ENCODE measurements around the gene RAB20.

RAB20 gene

DNA sequence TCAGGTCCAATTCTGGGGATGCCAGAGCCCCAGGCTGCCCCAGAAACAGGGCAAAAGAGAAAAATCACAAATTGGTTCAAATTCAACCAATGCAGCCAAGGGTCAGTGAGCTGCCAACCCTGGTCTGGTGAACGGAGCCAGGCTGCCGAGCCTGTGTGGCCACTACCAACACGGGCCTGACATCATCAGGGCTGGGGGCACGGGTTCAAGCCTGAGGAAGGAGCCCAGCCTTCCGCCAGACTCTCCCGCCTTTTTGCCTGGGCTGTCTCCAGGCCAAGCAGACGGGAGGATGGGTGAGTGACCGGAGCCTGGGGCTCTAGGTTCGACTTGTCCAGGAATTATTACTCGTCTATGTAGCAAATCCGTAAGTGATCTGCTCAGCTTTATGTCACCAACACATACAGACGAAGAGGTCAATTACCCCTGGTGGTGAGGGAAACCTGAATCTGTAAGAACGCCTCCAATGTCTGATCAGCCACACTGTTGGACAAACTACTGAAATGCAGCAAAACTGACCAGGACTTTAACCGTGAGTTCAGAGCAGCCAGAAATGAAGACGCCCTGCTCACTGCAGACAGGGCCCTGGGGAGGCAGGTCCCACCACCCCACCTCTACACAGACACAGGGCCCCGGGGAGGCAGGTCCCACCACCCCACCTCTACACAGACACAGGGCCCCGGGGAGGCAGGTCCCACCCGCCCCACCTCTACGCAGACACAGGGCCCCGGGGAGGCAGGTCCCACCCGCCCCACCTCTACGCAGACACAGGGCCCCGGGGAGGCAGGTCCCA is 31.8 kb downstream of the RAB20 start:
- no peak for DNase-seq (ENCODE audit: low read depth)

DNA sequence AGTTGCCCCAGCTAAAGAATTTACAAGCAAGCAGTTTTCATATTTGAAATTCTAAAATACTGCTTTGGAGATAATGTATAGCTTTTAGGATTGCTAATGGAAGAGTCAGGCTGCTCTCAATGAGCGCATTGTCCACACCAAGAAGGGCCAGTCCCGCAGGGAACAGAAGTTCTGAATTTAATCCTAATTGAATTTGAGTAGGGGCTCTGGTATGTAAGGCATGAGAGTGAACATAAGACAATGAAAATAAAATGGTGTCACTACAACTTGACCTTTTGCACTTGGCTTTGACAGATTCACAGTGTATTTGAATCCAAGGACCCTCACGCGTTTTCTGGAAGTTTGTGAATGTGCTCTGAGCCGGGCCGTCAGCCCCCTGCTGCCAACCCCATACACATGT is 32.6 kb downstream of the RAB20 start:
- DNase-seq (ENCODE audit: low read depth) = no peak

GRCh38 chr13:110528371-110528770 is 33.2 kb downstream of the RAB20 start:
- no peak for DNase-seq (ENCODE audit: low read depth)

DNA sequence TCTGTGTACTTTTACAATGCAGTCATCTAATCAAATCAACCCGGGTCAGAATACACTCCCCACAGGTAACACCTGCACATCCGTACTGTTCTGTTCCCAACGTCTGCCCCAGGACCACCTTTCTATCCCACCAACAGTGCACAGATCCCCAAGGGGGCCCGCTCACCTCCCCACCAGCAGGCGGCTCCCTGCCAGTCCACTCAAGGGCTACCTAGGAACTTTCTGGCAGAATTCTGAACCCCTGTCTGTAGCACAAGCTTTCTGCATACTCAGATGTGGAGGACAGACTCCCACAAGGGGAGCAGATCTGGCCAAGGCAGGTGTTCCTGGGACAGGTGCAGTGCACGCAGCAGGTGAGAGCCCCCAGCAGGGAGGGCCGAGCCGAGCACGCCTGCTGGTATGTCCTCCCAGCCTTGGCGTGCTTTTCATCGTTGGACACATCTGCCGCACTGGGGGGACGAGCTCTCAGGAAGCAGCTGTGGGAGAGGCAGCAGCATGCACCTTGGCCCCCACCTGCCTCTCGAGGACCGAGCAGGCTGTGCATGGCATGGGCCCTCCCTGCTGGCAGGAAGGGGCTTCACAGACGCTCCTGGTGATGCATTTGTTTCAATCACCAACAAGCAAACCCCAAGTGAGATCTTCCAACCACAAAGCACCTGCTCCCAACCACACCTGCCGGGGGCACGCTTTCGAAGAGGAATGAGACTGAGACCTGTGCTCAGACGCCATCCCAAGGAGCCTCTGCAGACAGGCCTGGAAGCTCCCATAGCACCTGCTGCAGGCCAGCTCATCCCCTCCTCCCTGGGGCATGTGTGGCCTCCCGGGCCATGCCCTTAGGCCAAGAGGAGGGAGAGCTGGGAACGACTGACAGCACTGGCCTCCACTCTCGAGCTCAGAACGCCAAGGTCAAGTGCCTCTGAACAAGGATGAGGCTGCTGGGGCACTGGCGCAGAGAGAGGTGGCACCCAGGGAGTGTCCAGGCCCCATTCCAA is 35.9 kb downstream of the RAB20 start:
- no peak for DNase-seq (ENCODE audit: low read depth)

DNA sequence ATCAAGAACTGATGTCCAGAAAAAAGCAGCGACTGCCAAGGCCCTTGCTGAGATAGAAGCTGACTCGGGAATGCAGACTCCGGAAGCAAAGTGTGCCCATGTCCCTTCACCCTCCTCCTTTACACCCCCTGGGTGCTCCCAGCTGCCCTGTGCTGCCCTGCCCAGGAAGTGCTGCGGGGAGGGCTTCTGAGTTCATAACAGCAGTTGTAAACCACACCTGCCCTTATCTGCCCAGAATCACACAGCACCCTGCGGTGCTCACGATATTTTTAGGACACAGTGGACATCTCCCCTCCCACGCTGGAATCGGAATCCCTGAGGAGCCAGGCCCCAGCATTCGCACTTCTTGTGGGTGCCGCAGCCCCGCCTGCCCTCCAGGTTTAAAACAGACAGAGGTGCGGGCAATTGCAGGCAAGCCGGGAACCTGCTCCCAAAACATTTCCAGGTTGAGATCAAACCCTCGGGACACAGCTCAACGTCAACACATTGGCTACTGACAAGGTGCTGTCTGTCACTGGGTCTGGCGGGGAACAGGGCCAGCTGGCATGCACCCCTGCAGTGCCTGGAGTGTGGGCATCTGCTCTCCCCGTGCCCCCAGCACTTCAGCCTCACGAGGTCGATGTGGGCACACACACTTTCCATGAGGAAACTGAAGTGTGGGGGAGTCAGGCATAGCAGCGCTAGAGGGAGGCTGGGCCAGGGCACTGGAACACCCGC is 36.8 kb downstream of the RAB20 start:
- DNase-seq (ENCODE audit: low read depth) = no peak

DNA sequence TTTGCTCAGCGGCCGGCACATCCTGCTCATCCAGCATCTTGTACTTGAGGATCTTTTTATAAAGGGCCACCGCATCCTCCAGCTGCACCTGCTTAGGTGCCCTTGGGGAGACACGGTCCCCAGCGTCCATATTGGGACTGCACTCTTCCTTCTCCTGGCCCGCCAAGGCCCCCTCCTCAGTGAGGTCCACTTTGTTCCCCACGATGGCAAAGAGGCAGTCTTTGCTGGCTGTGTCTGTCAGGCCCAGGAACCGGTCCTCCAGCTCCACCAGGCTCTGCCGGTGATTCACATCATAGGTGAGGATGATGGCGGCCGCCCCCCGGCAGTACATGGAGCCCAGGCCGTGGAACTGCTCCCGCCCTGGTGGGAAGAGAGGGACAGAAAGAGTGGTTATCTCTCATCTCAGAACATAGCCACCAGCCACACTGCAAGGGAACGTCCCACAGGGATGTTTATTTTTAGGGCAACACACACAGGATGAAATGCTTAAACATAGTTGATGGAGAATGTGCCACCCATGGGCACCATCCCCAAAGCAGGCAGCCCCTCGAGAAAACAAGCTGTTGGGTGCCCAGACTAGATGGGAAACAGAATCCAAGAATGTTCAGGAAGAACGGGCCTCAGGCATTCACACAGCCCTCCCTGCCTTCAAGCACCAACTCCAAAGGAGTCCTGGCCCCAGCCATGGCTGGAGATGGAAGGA is 37.5 kb downstream of the RAB20 start:
- DNase-seq (ENCODE audit: low read depth) = no peak

DNA sequence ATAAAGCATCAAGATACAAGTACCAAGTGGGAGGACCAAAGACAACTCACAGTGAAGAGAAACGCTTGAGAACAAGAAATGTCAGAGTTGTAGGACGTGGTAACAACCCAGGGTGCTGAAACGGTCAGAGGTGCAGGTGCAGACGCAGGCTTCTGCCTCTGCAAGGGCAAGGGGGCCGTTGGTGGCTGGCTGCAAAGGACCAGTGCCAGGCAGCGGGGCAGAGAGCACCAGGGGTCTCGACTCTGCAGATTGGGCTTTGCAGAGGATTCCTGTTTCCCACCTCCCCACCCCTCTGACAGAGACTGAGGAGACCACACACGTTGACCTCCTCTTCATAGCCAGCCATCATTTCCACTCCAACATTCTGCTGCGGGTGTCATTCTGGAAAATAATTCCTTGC is 38.3 kb downstream of the RAB20 start:
- no peak for DNase-seq (ENCODE audit: low read depth)

DNA sequence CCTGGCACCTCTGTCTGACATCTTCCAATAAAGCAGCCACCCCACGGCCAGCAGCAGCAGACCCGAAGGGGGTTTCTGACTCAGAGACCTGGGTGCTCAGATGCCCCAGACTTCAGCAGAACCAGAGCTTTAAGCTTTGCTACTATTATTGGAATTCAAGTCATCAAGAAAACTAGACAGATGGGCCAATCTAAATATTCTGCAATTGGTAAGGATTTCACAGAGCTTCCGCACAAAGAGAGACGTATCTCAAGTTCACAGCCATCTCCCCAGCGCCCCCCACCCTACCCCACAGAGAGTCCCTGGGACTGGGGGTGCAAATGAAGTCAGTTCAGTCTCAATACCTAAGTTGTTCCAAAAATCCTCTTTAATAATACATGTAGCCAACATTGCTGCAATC is 38.8 kb downstream of the RAB20 start:
- DNase-seq (ENCODE audit: low read depth) = no peak

DNA sequence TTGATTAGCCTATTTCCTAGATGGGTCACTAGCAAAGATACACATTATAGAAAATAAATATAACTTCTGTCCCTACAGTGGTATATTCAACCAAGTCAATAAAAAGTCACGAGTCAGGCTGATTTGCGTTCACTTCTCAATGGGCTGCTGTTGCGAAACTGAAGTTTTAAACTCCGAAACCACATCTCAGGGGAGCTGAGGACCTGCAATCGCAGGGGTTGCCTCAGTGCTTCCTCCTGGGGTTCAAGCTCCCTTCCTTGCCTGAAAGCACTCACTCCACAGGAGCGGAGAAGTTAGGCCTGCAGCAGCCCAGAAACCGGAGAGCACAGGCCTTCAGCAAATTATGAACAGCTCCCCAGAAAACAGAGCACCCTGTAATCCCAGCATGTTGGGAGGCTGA is 39.6 kb downstream of the RAB20 start:
- DNase-seq (ENCODE audit: low read depth) = no peak

DNA sequence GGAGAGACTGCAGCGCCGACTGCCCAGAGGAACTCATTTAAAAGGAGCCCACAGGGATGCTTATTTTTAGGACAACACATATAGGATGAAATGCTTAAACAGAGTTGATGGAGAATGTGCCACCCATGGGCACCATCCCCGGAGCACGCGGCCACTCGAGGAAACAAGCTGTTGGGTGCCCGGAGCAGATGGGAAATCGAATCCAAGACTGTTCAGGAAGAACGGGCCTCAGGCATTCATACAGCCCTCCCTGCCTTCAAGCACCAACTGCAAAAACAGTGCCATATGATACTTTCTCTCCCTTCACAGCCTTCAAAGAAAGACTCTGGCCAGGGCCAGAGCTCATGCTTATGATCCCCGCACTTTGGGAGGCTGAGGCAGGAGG is 40.2 kb downstream of the RAB20 start:
- no peak for DNase-seq (ENCODE audit: low read depth)

DNA sequence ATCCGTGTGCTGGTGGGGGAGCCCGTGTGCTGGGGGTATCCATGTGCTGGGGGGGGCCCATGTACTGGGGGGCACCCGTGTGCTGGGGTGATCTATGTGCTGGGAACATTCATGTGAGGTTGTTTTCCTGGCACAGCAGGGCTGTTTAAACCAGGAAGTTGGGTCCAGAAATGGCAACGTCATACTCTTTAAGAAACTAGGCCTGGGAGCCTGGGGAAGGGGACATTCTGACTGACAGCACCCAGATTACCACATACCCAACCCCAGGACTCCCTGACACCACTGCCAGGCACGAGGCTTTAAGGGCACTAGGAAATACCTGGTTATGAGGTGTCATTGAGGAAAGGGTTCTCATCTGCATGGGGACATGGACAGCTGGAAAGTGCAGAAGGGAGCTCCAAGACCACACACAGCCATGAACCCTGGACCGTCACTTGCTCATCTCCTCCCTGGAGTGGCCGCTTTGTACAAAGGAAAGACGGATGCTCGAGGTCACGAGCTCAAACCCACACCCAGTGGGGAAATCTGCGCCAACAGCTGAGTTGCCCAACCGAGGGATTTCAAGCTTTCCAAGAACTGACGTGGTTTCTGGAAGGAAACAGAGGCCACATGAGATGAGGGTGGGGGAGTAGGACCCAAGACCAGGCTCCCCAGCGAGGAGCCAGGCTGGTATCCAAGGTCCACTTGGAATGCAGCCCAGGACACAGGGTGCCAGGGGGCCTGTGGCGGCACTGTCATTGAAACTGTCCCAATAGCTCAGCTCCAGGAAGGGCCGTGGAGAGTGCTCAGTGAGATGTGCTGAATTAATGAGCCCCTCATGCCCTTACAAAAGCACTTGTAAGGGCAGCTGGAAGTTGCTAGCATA is 40.9 kb downstream of the RAB20 start:
- DNase-seq (ENCODE audit: low read depth) = no peak

DNA sequence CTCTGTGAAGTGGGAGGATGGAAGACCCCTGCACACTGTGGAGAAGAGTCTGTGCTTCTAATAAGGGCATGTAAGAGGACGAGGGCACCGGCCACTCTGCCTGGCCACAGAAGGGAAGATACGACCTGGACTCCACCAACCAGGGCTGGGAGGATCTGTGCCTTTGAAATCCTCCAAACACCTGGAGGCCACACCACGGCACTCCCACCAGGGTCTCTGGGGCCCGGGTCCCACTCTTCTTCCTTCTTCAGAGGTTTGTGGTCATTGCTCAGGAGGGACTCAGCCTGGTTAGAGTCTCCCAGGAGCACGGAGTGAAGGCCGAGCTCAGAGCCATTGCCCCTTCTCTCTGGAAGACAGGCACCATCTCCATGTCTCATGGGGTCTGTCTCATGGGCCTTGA is 42.0 kb downstream of the RAB20 start:
- DNase-seq (ENCODE audit: low read depth) = no peak

DNA sequence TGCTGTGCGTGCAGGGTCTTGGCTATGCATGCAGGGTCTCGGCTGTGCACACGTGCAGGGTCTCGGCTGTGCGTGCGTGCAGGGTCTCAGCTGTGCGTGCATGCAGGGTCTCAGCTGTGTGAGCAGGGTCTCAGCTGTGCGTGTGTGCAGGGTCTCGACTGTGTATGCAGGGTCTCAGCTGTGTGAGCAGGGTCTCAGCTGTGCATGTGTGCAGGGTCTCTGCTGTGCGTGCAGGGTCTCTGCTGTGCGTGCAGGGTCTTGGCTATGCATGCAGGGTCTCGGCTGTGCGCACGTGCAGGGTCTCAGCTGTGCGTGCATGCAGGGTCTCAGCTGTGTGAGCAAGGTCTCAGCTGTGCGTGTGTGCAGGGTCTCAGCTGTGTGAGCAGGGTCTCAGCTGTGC is 42.5 kb downstream of the RAB20 start:
- no peak for DNase-seq (ENCODE audit: low read depth)

- DNase-seq (ENCODE audit: low read depth) = no peak
These were observed 43.0 kb downstream of the RAB20 start for GRCh38 chr13:110518571-110518970.

DNA sequence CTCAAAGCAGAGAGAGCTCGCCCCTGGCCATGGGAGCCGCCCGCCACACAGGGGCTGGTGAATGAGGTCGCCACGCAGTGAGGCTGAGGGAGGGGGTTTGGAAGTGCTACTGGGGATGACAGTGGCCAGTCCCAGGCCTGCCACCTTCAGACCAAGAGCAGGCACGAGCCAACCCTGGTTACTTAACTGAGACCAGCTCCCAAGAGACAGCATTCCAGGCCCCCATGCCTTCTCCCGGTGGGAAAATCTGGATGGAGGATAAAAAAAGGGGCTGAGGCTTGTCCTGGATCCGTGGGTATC is 43.3 kb downstream of the RAB20 start:
- no peak for DNase-seq (ENCODE audit: low read depth)

DNA sequence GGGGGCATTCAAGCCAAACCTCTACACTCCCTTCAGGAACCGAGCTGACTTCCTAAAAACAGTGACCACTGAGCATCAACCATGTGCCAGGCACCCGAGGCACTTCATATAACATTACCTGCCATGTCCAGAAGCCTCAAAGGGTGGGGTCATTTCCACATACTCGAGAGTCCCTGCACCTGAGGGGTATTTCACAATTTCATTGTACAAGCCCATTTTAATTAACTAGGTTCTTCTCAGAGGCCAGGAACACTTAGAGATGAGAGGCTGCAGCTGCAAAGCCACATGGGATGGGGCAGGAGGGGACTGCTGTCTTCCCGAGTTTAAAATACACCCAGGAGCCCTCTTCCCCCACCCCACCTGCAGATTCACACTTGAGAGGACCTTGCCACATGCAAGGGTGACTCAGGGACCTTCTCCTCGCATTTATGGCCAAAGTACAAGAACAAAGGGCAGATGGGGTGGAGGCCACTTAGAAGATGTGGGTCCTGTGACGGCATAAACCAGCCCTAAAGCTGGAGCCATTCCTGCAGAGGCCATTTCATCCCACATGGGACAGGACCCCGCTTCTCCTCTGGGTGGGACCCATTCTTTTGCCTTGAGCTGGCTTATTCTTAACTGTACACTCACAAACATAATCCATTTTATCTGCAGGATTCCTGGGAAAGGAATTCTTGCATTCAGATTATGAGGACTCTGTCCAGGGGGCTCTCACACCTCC is 43.9 kb downstream of the RAB20 start:
- no peak for DNase-seq (ENCODE audit: low read depth)

DNA sequence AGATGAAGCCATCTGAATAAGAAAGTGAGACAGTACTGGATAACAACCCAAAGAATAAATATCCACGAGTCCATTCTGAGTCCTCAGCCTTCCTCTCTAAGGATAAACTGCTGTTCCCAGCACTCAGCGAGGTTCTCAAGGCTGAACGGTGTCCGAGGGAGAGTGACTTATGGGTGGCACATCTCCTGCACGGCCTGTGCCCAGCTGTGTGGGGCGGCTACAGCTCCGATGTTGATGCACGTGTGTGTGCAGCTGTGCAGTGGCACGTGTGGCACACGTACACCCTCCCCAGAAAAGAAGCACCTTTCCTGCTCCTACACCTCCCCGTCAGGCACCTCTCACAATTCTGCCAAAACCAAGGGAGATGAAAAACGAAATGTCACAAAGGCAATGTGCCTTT is 45.0 kb downstream of the RAB20 start:
- no peak for DNase-seq (ENCODE audit: low read depth)

- DNase-seq (ENCODE audit: low read depth) = no peak
These were observed 49.3 kb downstream of the RAB20 start for GRCh38 chr13:110512198-110512740.

DNA sequence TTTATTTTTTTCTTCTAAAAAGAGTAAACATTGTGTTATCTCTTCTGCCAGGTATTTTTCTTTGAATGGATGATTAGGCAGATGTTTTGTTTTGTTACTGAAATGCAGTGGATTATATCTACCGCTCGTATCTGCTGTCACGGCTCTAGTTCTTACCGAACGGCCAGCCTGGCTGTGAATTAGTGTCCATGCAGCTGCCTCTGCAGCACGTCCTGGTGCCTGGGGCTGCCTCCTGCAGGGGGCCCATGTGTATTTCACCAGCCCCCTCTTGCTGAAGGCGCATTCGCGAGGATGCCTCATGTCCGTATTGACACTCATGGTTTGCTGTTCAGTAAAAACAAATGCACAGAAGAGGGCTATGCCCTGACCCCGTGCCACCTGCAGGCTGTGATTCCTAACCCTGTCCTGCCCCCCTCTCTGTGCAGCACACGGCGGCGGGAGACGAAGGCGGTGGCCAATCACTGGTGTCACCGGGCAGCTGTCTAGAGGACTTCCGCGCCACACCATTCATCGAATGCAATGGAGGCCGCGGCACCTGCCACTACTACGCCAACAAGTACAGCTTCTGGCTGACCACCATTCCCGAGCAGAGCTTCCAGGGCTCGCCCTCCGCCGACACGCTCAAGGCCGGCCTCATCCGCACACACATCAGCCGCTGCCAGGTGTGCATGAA is 49.9 kb downstream of the RAB20 start:
- DNase-seq (ENCODE audit: low read depth) = no peak
